GM21786 (cell line): Measurements from ENCODE around the gene LAMB3.

ENCODE experiments used
- ATAC-seq: cut with Tn5 transposase; IDR thresholded peaks from one replicate; pipeline ENCODE4 v1.9.1; 2021; ENCODE audit not compliant: unreplicated experiment

LAMB3 gene

DNA sequence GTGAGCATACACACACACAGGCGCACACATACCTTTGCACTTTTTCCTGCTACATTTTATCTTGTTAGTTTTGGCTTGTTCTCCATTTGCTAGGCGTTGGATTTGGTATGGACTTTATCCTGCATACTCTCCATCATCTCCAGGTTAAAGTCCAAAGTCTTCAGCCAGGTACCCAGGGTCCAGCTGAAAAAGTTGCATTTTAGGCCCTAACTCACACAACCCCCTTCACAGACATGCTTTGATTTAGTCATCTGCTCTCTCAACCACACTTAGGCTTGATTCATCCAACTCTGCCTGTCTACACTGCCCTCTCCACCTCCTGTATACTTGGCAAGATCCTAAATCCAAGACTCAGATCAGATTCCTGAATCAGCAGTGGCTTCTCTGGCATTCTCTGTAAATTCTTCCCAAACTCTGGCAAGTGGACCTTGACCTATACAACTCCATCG is 10.7 kb upstream of the LAMB3 start:
- ATAC-seq: no peak

DNA sequence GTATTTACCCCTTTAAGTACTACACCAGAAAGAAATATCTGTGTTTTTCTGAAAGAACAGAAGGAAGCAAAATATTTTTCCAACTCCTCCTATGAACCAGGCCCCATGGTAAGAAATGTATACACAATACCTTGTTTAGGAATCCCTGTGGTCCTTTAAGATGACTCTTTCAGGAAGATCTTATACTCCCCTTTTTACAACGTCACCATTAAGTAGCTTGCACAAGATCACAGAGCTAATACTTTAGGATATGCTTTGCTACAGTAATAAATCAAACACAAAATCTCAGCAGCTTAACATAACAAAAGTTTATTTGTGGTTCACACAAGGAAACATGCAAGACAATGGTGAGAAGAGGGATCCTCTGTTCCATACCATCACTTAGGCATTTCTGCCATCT is 8.8 kb upstream of the LAMB3 start:
- no peak for ATAC-seq

DNA sequence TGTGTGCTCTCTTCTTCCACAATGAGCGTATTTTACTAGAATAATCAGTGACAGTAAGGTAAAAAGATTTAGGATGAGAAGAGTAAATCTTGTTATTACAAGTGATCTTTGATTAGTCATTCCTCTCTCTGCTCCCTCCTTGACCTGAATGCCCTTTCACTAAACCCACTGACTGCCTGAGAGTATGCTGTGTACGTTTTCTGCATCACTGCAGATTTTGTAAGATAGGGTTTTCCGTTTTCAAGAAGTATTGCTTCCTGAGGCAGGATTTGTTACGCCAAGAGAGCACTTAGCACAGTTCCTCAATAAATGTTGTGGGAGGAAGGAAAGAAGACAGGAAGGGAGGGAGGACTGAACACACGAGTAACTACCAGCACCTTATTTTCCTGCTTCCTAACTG is 7.7 kb upstream of the LAMB3 start:
- ATAC-seq: peak; percentile 92

DNA sequence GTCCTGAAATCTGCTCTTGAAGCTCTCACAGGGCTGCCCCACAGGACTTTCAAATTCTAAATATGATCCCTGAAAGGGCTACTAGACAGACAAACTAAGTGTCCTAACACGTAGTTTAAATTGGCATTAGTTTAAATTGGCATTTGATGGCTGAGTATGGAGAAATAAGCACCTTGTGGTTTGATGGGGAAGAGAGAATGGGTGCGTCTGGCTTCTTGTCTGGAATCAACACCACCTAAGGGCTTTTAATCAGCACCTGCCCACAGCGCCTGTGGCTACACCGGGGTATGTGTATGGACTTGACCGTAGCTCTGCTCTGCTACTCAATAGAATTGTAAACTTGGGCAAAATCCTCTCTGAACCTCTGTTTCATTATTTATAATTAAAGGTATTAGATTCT is 5.7 kb upstream of the LAMB3 start:
- ATAC-seq: no peak

DNA sequence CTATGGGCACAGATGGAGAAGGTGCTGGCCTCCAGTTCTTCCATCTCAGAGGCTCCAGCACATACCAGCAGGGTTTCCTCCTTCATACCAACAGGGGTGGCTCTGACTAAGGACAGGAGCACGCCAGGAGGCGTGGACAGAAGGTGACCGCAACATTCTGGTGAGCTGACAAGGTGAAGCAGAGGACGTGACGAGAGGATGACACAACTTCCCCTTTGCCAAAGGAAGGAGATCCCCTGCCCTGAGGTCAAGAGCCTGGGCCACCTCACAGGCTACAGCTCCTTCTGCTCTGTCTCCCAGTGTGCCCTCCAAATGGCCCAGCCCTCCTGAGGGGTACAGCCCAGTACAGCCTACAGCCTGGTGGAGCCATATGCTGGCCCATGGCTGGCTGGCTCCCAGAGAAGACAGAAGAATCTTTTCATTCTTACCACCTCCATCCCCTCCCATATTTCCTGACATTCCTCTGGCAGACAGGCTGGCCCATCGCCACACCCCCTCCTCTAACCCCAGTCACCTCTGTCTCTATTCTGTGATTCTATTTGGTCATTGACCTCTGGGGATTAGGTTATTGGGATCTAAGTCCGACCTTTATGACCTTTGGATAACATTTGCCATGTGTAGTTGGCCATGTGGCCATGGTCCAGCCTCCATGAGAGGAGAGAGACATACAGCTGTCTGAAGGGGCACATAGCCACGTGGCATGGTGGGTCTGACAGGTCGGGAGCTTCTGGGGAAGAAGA is 5.1 kb upstream of the LAMB3 start:
- ATAC-seq: no peak

DNA sequence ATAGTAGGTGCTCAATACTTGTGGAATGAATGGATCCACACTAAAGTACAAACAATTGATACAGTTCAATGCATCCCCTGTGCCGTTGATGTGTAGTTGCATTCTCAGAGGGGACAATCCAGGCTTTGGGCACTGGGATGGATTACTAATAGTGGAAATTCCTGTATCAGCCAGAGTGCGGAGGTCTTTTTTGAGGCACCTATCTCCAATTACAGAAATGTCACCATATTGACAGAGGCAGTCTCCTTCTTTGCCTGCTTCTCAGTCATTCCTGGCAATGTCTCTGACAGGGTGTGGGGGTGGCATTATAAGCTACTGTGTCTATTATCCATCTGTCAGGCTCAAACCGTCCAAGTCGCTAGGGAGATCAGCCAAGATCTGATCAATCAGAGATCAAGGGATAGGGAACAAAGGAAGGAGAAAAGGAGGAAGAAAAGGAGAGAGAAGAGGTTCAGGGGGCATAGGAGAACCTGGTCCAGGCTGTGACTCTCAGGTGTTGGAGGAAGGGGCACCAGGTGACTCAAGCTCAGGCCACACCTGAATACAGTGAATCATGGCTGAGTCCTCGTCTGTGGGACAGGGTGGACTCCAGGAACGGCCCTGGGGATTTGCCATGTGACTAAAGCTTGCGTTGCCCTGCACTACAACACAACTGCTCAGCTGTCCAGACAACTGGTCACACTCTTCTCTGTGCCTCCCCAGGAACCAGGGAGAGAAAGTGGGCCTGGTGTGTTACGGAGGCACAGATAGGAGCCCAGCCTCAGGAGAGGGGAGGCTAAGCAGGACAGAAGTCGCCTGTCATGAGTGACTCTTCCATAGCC is 3.4 kb upstream of the LAMB3 start:
- no peak for ATAC-seq

DNA sequence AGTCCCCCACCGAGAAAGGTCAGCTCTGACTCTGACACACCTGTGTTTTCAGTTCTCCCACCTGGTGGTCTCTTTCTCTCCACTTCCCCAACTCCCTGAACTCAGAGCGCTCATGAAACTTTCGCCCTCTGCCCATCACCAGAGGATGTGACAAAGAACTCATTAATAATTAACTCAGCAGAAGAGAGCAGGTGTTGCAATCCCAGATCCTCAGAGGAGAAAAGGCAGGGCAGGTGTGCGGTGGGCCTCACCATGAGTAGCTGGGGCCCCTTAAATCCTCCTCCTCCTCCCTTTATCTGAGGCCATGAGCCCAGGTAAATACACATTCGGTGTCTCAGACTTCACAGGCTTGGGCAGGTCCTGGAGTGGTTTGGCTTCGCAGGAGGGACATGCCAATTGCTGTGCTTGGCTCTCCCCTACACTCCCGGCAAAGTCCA is 1.7 kb upstream of the LAMB3 start:
- peak; percentile 35 for ATAC-seq

DNA sequence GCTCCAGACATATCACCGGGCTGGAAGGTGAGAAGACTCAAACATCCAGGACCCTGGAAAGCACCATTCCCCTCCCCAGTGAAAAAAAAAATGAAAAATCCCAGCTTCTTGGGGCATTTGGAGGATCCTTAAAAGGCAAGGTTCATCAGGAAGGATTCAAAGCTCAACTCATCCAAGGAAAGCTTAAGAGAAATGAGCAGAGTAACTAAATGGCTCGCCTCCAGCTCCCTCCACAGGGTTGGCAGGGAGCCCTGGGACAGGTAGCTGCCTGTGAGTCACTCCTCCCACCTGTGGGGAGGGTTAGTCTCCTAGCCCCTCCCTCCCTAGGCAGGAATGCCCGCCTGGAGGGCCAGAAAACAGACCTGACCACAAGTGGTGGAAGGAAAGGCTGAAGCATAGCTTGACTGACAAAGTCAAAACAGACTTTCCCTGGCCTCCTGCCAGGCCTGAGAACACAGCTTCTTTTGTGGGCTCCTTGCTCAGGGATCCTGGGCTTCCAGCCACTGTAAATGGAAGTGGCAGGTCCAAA is 712 bp upstream of the LAMB3 start:
- peak; percentile 56 for ATAC-seq

DNA sequence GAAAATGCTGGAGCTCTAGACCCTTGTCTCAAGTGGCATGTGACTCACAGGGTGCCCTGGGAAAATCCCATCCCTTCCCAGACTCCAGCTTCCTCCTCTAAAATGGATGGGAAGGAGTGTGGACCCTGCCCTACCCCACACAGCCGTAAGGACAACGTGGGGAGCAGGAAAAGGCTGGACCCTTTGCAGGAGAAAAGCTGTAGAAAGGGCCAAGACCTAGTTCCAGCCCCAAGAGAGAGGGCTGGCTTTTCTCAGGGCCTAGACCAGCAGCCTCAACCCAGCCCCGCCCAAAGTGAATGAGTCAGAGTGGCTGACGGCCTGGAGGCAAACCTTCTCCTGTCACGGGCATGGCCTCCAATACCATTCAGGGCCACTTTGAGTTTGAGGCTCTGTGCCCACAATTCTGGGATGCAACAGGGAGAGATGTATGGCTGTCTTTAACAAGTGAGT is 1.1 kb downstream of the LAMB3 start:
- ATAC-seq: peak; percentile 51

DNA sequence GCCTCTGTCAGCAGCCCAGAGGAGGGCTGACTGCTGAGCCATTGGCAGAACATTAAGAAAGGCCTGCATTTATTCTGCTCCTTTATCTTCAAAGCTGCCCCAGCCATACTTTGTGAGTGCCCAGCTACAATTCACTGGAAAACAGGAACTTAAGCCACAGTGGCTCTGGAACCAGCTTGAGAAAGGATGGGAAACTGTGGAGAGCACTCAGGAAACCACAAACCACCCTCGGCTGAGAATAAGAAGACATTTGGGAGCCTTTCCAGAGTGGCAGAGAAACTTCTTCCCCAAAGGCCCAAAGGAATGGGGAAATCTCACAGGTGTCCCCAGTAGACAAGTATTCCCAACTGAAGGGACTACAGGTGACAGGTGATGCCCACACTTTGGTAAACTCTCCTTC is 1.8 kb downstream of the LAMB3 start:
- no peak for ATAC-seq

DNA sequence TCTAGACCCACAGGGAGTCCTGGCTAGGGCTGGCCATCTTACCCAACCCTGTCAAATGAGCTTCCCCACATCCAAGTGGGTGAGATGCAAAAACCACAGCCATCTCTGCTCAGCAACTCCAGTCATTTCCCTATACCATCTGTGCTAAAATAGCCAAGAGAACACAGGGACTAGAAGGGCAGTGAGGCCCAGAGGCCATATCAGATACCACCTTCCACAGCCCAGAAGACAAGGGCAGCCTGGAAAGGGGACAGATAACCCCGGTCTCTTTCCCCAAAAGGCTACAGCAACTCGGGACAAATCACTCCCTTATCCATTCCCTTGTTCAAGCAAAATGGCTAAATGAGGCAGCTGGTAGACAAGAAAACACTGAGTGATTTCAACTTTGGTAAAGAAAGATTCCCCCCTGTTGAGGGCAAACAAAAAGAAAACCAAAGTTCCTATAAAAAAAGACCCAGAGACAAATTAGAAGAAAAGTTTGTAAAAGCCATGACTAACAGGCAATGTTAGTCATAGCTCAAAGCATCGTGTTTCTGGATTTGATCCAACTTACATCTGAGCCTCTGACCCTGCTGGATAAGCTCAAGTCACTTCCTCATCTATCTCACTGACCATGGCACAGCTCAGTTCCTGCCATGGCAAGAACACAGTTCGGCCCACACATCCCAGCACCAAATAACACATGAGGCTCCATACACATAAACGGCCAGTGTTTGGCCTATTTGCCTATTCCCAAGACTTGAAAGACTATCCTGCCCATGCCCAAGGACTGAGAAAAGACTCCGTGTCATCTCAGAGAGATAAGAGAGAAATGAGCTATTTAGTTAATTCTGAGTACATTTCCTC is 3.1 kb downstream of the LAMB3 start:
- ATAC-seq: no peak

DNA sequence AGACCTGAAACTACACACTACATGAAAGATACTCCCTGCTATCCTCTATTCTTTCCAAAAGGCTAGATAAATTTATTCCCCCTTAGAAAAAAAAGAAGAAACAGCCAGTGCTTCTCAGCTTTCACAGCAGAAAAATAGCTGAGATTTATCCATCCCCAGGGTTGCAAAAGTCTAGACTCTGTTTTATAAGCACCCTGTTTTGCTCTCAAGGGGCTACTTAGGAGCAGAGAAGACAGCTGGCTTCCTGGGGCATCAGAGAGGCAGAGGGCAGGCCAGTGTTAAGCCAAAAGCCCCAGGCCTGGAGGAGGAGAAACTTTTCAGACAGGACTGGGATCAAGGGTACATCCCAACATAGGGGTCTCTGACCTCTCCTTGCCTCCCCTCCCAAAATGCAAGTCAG is 3.9 kb downstream of the LAMB3 start:
- ATAC-seq: no peak

DNA sequence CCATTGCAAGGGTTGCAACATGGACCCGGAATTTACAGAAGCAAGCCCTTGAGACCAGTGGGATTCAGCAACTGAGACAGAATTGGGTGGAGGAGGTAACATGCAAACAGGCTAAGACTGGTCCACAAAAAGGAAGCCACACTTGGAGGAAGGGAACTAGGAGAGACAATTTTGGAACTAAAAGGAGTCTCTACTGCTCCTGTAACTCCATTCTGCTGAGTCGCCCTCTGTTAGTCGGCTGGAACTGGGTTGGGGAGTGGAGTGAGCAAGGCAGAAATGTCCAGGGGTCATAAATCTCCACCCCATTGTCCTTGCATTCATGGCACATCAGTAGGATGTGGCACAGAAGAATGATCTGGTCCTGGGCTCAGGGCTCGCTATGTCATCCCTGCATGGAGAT is 5.1 kb downstream of the LAMB3 start:
- no peak for ATAC-seq

DNA sequence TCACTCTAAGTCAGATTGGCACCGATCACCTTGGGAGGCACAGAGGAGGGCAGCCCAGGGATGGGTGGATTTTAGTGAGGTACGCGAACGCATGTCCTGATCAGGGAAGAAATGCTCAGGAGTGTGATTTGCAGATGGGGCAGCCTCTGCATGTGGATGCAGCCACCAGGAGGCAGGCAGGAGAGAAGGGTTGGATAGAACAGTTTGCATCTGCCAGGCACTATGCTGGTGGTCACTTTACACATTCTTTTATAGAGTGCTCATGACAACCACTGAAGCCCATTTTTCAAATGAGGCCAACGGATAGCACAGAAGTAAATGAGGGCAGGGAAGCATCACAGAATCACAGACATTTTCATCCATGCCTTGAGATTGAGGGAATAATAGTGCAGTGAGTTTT is 5.7 kb downstream of the LAMB3 start:
- ATAC-seq: no peak

DNA sequence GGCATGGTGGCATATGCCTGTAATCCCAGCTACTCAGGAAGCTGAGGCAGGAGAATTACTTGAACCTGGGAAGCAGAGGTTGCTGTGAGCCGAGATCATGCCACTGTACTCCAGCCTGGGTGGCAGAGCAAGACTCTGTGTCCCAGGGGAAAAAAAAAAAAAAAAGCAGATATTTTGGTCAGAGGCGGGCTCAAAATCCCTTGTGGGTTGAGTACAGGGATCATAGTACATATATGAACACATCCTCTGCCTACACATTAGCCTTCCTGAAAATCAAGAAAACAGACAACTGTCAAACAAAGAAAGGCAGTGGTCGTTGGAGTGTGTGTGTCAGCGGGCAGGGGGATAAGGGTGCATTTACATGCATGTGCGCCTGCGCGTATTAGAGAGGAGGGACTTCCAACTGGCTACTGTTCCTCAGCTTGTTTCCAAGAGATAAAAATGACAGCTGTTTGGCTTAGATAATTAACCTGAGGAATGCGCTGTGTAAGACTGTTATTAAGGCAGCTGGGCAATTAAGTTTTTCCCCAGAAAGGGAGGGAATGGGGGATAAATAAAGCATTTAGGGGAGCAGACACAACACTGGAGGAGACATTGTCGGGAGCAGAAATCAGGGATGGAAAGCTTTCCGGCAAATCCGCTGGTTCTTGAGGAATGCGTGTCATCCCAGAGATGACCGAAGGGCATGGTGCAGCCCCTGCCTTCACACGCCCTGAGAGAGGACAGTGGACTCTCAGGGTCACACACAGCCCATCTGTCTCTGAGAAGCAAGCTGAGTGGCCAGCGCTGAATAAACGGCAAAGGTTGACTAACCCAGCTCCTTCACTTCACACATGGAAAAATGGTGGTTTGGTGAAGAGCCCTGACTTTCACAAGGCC is 6.4 kb downstream of the LAMB3 start:
- ATAC-seq: no peak

DNA sequence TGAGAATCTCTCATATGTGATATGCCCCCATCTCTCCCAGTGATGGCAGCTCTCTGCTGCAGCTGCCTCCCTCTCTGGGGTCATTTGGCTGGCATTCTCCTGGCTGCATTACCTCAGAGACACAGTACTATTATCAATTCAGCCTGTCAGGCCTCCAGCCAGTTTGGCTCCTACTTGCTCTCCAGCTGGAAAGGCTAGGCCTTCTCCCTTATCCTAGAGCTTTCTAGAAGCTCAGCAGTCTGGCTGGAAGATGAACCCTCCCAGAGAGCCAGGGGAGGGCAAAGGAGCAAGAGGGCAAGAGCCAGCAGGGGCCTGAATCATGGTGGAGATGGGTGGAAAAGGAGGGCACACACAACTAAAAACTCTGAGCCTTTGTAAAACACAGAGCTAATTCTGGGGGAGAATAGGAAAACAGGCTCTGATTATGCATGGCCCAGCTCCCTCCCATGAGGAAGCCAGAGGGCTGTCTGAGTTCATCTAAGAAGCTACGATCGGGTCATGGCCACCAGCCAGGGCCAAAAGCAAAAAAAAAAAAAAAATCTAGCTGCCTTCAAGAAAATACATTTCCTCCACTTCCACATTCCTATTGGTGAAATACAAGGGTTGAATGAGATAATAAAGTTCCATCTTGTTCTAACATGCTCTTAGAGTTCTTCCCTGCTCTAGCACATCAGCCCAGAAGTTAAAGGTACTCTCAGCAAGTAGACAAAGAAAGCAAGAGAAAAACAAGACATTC is 8.8 kb downstream of the LAMB3 start:
- no peak for ATAC-seq

DNA sequence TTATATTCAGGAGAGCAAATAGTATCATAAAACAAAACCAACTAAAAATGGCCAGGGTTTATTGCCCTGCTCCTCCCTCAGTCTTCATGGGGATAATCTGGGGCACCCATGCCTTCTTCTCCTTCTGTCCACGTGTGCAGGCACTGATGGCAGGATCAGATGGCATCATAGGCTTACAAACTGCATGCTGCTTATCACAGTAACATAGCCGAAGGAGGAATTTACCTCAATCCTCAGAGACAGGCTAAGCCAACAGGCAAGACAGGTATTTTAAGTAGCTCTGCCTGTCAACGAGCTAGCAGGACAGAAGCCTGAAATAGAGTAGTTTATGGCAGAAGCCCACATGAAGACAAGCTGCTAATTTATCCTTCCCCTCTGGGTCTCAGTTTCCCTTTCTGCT is 9.4 kb downstream of the LAMB3 start:
- ATAC-seq: no peak

DNA sequence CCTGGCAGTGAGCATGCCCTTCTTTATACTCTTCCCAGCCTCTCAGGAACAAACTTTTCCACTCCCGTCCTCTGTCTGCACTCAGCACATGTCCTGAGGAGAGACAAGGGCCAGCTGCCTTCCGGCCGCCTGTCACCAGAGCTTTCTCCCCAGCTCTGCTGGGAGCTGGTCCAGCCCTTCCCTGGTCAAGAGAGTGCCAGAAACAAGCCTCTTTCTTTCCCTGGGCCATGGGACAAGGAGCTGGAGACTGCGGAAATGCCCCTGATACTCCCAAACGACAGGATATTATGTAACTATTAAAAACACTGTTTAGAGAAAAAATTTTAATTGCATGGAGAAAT is 10.4 kb downstream of the LAMB3 start:
- no peak for ATAC-seq

DNA sequence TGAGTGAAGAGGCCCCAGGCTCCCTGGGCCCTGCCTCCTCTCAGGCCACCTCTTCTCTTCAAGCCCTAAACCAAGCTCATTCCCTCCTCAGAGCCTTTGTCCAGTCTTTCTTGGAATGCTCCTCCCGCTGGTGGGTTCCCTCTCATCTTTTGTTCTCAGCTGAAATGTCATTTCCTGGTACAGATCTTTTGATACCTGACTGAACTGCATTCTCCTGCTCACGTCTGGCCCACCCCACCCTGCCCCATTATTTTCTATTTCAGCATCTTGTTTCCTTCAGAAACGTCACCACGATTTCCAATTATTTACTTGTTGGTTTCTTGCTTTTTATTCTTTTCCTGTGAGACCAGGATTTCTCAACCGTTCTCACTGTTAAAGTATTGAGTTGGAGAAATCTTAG is 16.4 kb downstream of the LAMB3 start:
- ATAC-seq: no peak
